ENCODE data around the gene ASAP2. TPM values are rescaled to one million over a fixed set of nuclear protein-coding genes. Genes with fewer than 3 reads are reported as not detected.

Gene ASAP2
- total and polyA plus RNA-seq, 9 of the 15 experiments (the other 6 are each of a cell fraction or from before 2014, with no cell fraction given), result 0.06 to 4.3 (median 3.1) TPM

DNA sequence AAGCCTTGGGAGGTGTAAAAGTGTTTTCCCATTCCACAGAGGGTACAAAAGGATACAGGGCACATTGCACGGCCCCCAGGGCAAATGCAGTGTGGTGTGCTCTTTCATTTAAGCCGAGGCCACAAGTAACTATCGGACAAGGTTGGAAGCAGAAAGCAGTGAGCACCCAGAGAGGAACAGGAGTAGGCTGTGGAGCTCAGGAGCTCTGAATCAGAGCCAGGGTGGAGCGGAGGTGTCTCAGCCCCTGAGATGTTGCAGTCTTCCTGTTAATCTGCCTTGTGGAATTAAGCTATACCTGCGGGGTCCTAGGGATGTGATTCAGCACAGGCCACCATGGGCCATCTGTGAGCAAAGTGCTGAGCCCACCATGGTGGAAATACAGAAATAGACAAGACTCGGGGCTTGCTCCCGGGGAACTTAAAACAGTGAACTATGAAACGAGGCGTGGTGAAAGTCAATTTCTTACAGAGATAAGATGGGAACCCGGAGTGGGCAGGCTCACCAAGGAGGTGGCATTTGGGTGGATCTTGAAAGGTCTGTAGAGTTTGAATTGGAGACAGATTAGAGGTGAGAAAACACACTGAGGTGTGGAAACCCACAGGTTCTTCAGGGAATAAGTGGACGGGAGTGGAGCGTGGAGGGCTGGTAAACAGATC lies 44.0 kb downstream of the ASAP2 start:
- no peaks in the 10 kb centered on the region for H3K9me3 ChIP-seq (replicated peaks; ENCODE audit: control insufficient read depth, insufficient read depth, low read depth, low read length)
- CTCF ChIA-PET (ENCODE audit: low intra/inter-chr PET ratio), result no interaction called here
- FAIRE-seq (no peak), DNase-seq (ENCODE audit: extremely low read depth in 1 of 4, low spot score in 3 of 4) (no peak), ATAC-seq (peak; percentile 43)
- H4K20me1 ChIP-seq (replicated peaks; ENCODE audit: control insufficient read depth, insufficient read depth, low read length), result peaks cover 4% of the 10 kb centered on the region; the same call in 1 of the 2 replicates
- BruUV-seq (replicated peaks), result no TSS peak
- no peaks in the 10 kb centered on the region for H3K79me2 ChIP-seq (ENCODE audit: control insufficient read depth, insufficient read depth, low read length)
- peaks cover 0 to 3% of the 10 kb centered on the region in 2 experiments; a peak in 1 of 5 replicates for H3K4me1 ChIP-seq (replicated peaks in 1 of 2; ENCODE audit: control insufficient read depth in 2 of 2, insufficient read depth in 2 of 2, low read length in 2 of 2)
- H3K4me2 ChIP-seq (ENCODE audit: insufficient read depth, low read length), result no peak overlapping the region
- TF ChIP-seq ZNF239 (CRISPR knock-in tag; IDR thresholded peaks at IDR 0.05) (no peak), FOXK2 (conservative IDR thresholded peaks at IDR 0.05 in 1 of 2, IDR thresholded peaks at IDR 0.05 in 1 of 2; ENCODE audit: low read depth in 2 of 2) (no peak), NR1H2 (CRISPR knock-in tag; IDR thresholded peaks at IDR 0.05) (no peak)
- peaks cover 2 to 57% of the 10 kb centered on the region in 2 experiments for H3K27me3 ChIP-seq (ENCODE audit: control insufficient read depth in 2 of 2, insufficient read depth in 2 of 2, low read length in 2 of 2)
- no peaks in the 10 kb centered on the region for H3K36me3 ChIP-seq (ENCODE audit: control insufficient read depth, insufficient read depth, low read length)
- WGBS (ENCODE audit: insufficient coverage, low coverage, missing lambda C conversion rate), result 13% methylated on average over 12 of the region's 12 CpGs
- H3K4me3 ChIP-seq, result no peak overlapping the region
- intact Hi-C loops (cut with micrococcal nuclease), result no loop called here
- in situ Hi-C loops (cut with MboI), result no loop called here
- H3K27ac ChIP-seq (ENCODE audit: extremely low read depth, low read depth, low read length), result no peak overlapping the region
- peak overlapping the region in 1 of 2 experiments; percentile 21; a peak in 1 of 4 replicates for H3K9ac ChIP-seq (ENCODE audit: insufficient read depth in 1 of 2, low read depth in 2 of 2, low read length in 2 of 2)
- POLR2A ChIA-PET, result interaction anchor here (1.1 to 1.4 kb wide), 3 partner anchors 8 to 13 kb away, joined by 4 to 5 read pairs (median 4); no protein-coding TSS in a partner anchor
- H2AFZ ChIP-seq (ENCODE audit: low read depth, low read length), result no peak overlapping the region
- H3K9me1 ChIP-seq (ENCODE audit: control insufficient read depth, insufficient read depth, low read length), result no peaks in the 10 kb centered on the region
